A204.1 (cell line): ENCODE measurements around the gene CERS1.

Experiments used
- FAIRE-seq: peaks from 2 replicates; lab custom pipeline; 2012; peaks lifted over from hg19 to GRCh38; lab: Jason Lieb, UNC

The CERS1 gene

GRCh38 chr19:18870531-18871172, 25.3 kb downstream of the CERS1 start:
- FAIRE-seq, result no peak

GRCh38 chr19:18869781-18870530, 26.0 kb downstream of the CERS1 start:
- no peak for FAIRE-seq

GRCh38 chr19:18869023-18869618, 26.8 kb downstream of the CERS1 start:
- no peak for FAIRE-seq

GRCh38 chr19:18868380-18869022, 27.5 kb downstream of the CERS1 start:
- no peak for FAIRE-seq

GRCh38 chr19:18867751-18868150, 28.2 kb downstream of the CERS1 start:
- no peak for FAIRE-seq

- FAIRE-seq, result no peak
Measured at GRCh38 chr19:18867199-18867598, 28.8 kb downstream of the CERS1 start.

GRCh38 chr19:18866800-18867123, 29.2 kb downstream of the CERS1 start:
- no peak for FAIRE-seq

GRCh38 chr19:18865973-18866799, 29.8 kb downstream of the CERS1 start:
- no peak for FAIRE-seq

- no peak for FAIRE-seq
Measured at GRCh38 chr19:18865106-18865972, 30.6 kb downstream of the CERS1 start.

GRCh38 chr19:18863843-18864362, 32.1 kb downstream of the CERS1 start:
- no peak for FAIRE-seq

GRCh38 chr19:18862976-18863842, 32.7 kb downstream of the CERS1 start:
- no peak for FAIRE-seq

- FAIRE-seq, result no peak
Measured at GRCh38 chr19:18861917-18862316, 34.0 kb downstream of the CERS1 start.

GRCh38 chr19:18861235-18861634, 34.7 kb downstream of the CERS1 start:
- no peak for FAIRE-seq

- no peak for FAIRE-seq
Measured at GRCh38 chr19:18860725-18861124, 35.2 kb downstream of the CERS1 start.

- FAIRE-seq, result no peak
Measured at GRCh38 chr19:18860302-18860700, 35.7 kb downstream of the CERS1 start.

GRCh38 chr19:18859676-18860301, 36.2 kb downstream of the CERS1 start:
- no peak for FAIRE-seq

- no peak for FAIRE-seq
Measured at GRCh38 chr19:18858906-18859646, 36.9 kb downstream of the CERS1 start.

GRCh38 chr19:18857223-18857622, 38.7 kb downstream of the CERS1 start:
- no peak for FAIRE-seq
